HG03175 (cell line): ENCODE data around the gene SLC44A4.
A peak's percentile ranks its signal among the peaks of the same experiment; 100 is the strongest.

Experiments used
- ATAC-seq: cut with Tn5 transposase; IDR thresholded peaks from one replicate; pipeline ENCODE4 v1.9.1; 2021; ENCODE audit warnings: mild to moderate bottlenecking, moderate library complexity; ENCODE audit not compliant: unreplicated experiment

SLC44A4 gene

GRCh38 chr6:31901953-31902643 lies 23.3 kb upstream of the SLC44A4 start, which contains the start of gene ZBTB12:
TSS of gene ZBTB12 (minus strand) at chr6:31902086. CDS start at chr6:31901305, 781 bp downstream.
- ATAC-seq, result peak; percentile 45

- ATAC-seq, result no peak
Measured at GRCh38 chr6:31901415-31901952, 22.7 kb upstream of the SLC44A4 start.

GRCh38 chr6:31900917-31901414 lies 22.2 kb upstream of the SLC44A4 start:
- ATAC-seq, result no peak

- ATAC-seq, result no peak
Measured at GRCh38 chr6:31899882-31900722, 21.3 kb upstream of the SLC44A4 start.

GRCh38 chr6:31899215-31899614 lies 20.4 kb upstream of the SLC44A4 start:
- ATAC-seq, result no peak

GRCh38 chr6:31898383-31899011 lies 19.7 kb upstream of the SLC44A4 start:
- no peak for ATAC-seq

GRCh38 chr6:31897612-31898382 lies 19.0 kb upstream of the SLC44A4 start, which contains the start of gene EHMT2:
TSS of gene EHMT2 (minus strand) at chr6:31897698. CDS start at chr6:31897677, 21 bp downstream.
- peak; percentile 61 for ATAC-seq

GRCh38 chr6:31896856-31897611 lies 18.2 kb upstream of the SLC44A4 start:
- ATAC-seq, result no peak

- no peak for ATAC-seq
Measured at GRCh38 chr6:31896493-31896855, 17.7 kb upstream of the SLC44A4 start.

- no peak for ATAC-seq
Measured at GRCh38 chr6:31892821-31893220, 14.0 kb upstream of the SLC44A4 start.

GRCh38 chr6:31889331-31889972 lies 10.7 kb upstream of the SLC44A4 start:
- ATAC-seq, result no peak

GRCh38 chr6:31888276-31889258 lies 9.8 kb upstream of the SLC44A4 start:
- no peak for ATAC-seq

- no peak for ATAC-seq
Measured at GRCh38 chr6:31887173-31888007, 8.6 kb upstream of the SLC44A4 start.

- no peak for ATAC-seq
Measured at GRCh38 chr6:31886541-31886991, 7.8 kb upstream of the SLC44A4 start.

GRCh38 chr6:31884528-31885035 lies 5.8 kb upstream of the SLC44A4 start:
- no peak for ATAC-seq

- no peak for ATAC-seq
Measured at GRCh38 chr6:31883676-31884075, 4.9 kb upstream of the SLC44A4 start.

GRCh38 chr6:31882344-31882743 lies 3.5 kb upstream of the SLC44A4 start:
- ATAC-seq, result no peak
